KOPT-K1 (cell line): ENCODE results near the gene PP2D1.

Experiments
- H3K27ac ChIP-seq: fragments of 200-600 bp; sonication (generic); 2 replicates; pipeline ENCODE4 v1.5.1; 2016; ENCODE audit warnings: antibody characterized with exemption, mild to moderate bottlenecking, low read depth, low read length; ENCODE audit not compliant: poor library complexity, severe bottlenecking
- H3K36me3 ChIP-seq: fragments of 200-600 bp; sonication (generic); 2 replicates; pipeline ENCODE4 v1.5.1; 2017; ENCODE audit warnings: antibody characterized with exemption, mild to moderate bottlenecking, low read length, moderate library complexity; ENCODE audit not compliant: insufficient read depth
- H3K9me3 ChIP-seq: fragments of 200-600 bp; sonication (generic); 2 replicates; pipeline ENCODE4 v1.5.1; 2017; ENCODE audit warnings: antibody characterized with exemption, low read length, mild to moderate bottlenecking; ENCODE audit not compliant: insufficient read depth, poor library complexity, severe bottlenecking

The PP2D1 gene

GRCh38 chr3:20012164-20012563, at the start of gene PP2D1:
Gene PP2D1 (minus strand): TSS chr3:20012264. CDS start chr3:20012072, 192 bp downstream.
- Histone ChIP-seq H3K9me3 (no peaks in the 10 kb centered on the region), H3K36me3 (no peaks in the 10 kb centered on the region), H3K27ac (no peak within 1 kb of the TSS)

- no peaks in the 10 kb centered on the region for H3K9me3 ChIP-seq
- H3K27ac ChIP-seq: no peak overlapping the region
- H3K36me3 ChIP-seq: no peaks in the 10 kb centered on the region
These were observed 49.1 kb upstream of the PP2D1 start for GRCh38 chr3:20060974-20061685.

GRCh38 chr3:20059929-20060328, 47.9 kb upstream of the PP2D1 start:
- Histone ChIP-seq H3K36me3 (no peaks in the 10 kb centered on the region), H3K9me3 (no peaks in the 10 kb centered on the region), H3K27ac (no peak overlapping the region)

- Histone ChIP-seq H3K27ac (no peak overlapping the region), H3K36me3 (no peaks in the 10 kb centered on the region), H3K9me3 (no peaks in the 10 kb centered on the region)
These were observed 45.6 kb upstream of the PP2D1 start for GRCh38 chr3:20057612-20058180.

GRCh38 chr3:20056725-20057611, 44.9 kb upstream of the PP2D1 start:
- H3K9me3 ChIP-seq: no peaks in the 10 kb centered on the region
- H3K27ac ChIP-seq: no peak overlapping the region
- no peaks in the 10 kb centered on the region for H3K36me3 ChIP-seq

- Histone ChIP-seq H3K9me3 (no peaks in the 10 kb centered on the region), H3K36me3 (no peaks in the 10 kb centered on the region), H3K27ac (peak overlapping the region; percentile 44)
These were observed 43.8 kb upstream of the PP2D1 start for GRCh38 chr3:20055842-20056241.

- Histone ChIP-seq H3K27ac (peak overlapping the region; percentile 44), H3K36me3 (no peaks in the 10 kb centered on the region)
These were observed 43.1 kb upstream of the PP2D1 start for GRCh38 chr3:20055020-20055775.

GRCh38 chr3:20054549-20054987, 42.5 kb upstream of the PP2D1 start:
- Histone ChIP-seq H3K27ac (peak overlapping the region; percentile 44), H3K9me3 (no peaks in the 10 kb centered on the region), H3K36me3 (no peaks in the 10 kb centered on the region)

More at GRCh38 chr3:20055020-20055775, 43.1 kb upstream of the PP2D1 start:
- H3K9me3 ChIP-seq: no peaks in the 10 kb centered on the region

GRCh38 chr3:20052851-20053250, 40.8 kb upstream of the PP2D1 start:
- H3K9me3 ChIP-seq: no peaks in the 10 kb centered on the region
- no peak overlapping the region for H3K27ac ChIP-seq
- H3K36me3 ChIP-seq: no peaks in the 10 kb centered on the region

GRCh38 chr3:20051123-20051806, 39.2 kb upstream of the PP2D1 start:
- H3K9me3 ChIP-seq: no peaks in the 10 kb centered on the region
- no peaks in the 10 kb centered on the region for H3K36me3 ChIP-seq
- no peak overlapping the region for H3K27ac ChIP-seq

GRCh38 chr3:20047976-20048883, 36.2 kb upstream of the PP2D1 start:
- H3K9me3 ChIP-seq: no peaks in the 10 kb centered on the region
- no peaks in the 10 kb centered on the region for H3K36me3 ChIP-seq
- no peak overlapping the region for H3K27ac ChIP-seq

GRCh38 chr3:20047341-20047779, 35.3 kb upstream of the PP2D1 start:
- no peaks in the 10 kb centered on the region for H3K36me3 ChIP-seq
- no peak overlapping the region for H3K27ac ChIP-seq
- no peaks in the 10 kb centered on the region for H3K9me3 ChIP-seq

GRCh38 chr3:20046556-20046955, 34.5 kb upstream of the PP2D1 start:
- H3K27ac ChIP-seq: no peak overlapping the region
- no peaks in the 10 kb centered on the region for H3K36me3 ChIP-seq
- H3K9me3 ChIP-seq: no peaks in the 10 kb centered on the region
